Hepatocyte (in vitro differentiated cells): Measurements from ENCODE around the gene TAF1D. TPM values are rescaled to one million over a fixed set of nuclear protein-coding genes. Genes with fewer than 3 reads are reported as not detected.

Experiments used
- DNase-seq: peaks from one replicate; pipeline ENCODE4 v3.0.0-alpha.2; 2016; ENCODE audit warnings: low spot score
- H2AFZ ChIP-seq: fragments of 200-600 bp; sonication (generic); 2 replicates; pipeline ENCODE4 v1.6.0; 2016; ENCODE audit warnings: antibody characterized with exemption, mild to moderate bottlenecking
- H3K27ac ChIP-seq: fragments of 200-600 bp; sonication (generic); 2 replicates; pipeline ENCODE4 v1.5.1; 2016; ENCODE audit warnings: mild to moderate bottlenecking
- H3K27me3 ChIP-seq: fragments of 200-600 bp; sonication (generic); 2 replicates; pipeline ENCODE4 v1.6.1; 2016
- H3K36me3 ChIP-seq: fragments of 200-600 bp; sonication (generic); replicated peaks from 2 replicates; pipeline ENCODE4 v1.5.1; 2016; ENCODE audit warnings: low read depth; ENCODE audit not compliant: insufficient read depth
- H3K4me1 ChIP-seq: fragments of 200-600 bp; sonication (generic); 2 replicates; pipeline ENCODE4 v1.5.1; 2016; ENCODE audit warnings: mild to moderate bottlenecking, moderate library complexity; ENCODE audit not compliant: insufficient read depth
- H3K4me2 ChIP-seq: fragments of 200-600 bp; sonication (generic); 2 replicates; pipeline ENCODE4 v1.6.0; 2016
- H3K4me3 ChIP-seq: fragments of 200-600 bp; sonication (generic); 2 replicates; pipeline ENCODE4 v1.5.1; 2016; ENCODE audit warnings: mild to moderate bottlenecking
- H3K79me2 ChIP-seq: fragments of 200-600 bp; sonication (generic); 2 replicates; pipeline ENCODE4 v1.6.0; 2017; ENCODE audit warnings: mild to moderate bottlenecking
- H3K9me2 ChIP-seq: fragments of 200-600 bp; sonication (generic); replicated peaks from 2 replicates; pipeline ENCODE4 v1.6.0; 2017; ENCODE audit warnings: mild to moderate bottlenecking; ENCODE audit not compliant: insufficient read depth
- H3K9me3 ChIP-seq: fragments of 200-600 bp; sonication (generic); 2 replicates; pipeline ENCODE4 v1.5.1; 2016; ENCODE audit warnings: low read depth, mild to moderate bottlenecking
- H4K20me1 ChIP-seq: fragments of 200-600 bp; sonication (generic); 2 replicates; pipeline ENCODE4 v1.6.0; 2016; ENCODE audit warnings: mild to moderate bottlenecking; ENCODE audit not compliant: insufficient read depth, poor library complexity, severe bottlenecking
- CTCF ChIP-seq: fragments of 200-600 bp; sonication (generic); IDR thresholded peaks from 2 replicates; pipeline ENCODE4 v1.5.1; 2016; ENCODE audit warnings: antibody characterized with exemption, mild to moderate bottlenecking; ENCODE audit not compliant: poor library complexity
- EZH2 ChIP-seq: fragments of 200-600 bp; sonication (generic); IDR thresholded peaks from 2 replicates; pipeline ENCODE4 v1.6.1; 2016; ENCODE audit warnings: antibody characterized with exemption, mild to moderate bottlenecking, borderline replicate concordance
- EZH2phosphoT487 ChIP-seq: fragments of 200-600 bp; sonication (generic); IDR thresholded peaks from one replicate; pipeline ENCODE4 v1.6.1; 2018; ENCODE audit warnings: antibody characterized with exemption, mild to moderate bottlenecking, low read depth, moderate library complexity; ENCODE audit not compliant: unreplicated experiment, severe bottlenecking
- WGBS: methylation state at CpG from one replicate; pipeline ENCODE4 v1.1.6; 2016; ENCODE audit warnings: low lambda C conversion rate; ENCODE audit errors: missing lambda C conversion rate; 5-methylcytosine and 5-hydroxymethylcytosine counted together
- polyA plus RNA-seq: library from polyadenylated mRNA; unstranded; fragments of >200 nt; fragmentation: Nextera tagmentation; extraction: Ambion mirVana; gene quantifications from 2 replicates; pipeline ENCODE4 v1.2.1, GENCODE V29; 2016
- total RNA-seq: library from RNA; depleted of rRNA; stranded (reverse); fragments of >200 nt; gene quantifications from 2 replicates; pipeline ENCODE4 v1.2.3, GENCODE V29; 2014

TAF1D gene
- total and polyA plus RNA-seq, 2 experiments from 2014 or later = 42.1 to 240 TPM

GRCh38 chr11:93738647-93739081 is 2.6 kb downstream of the TAF1D start:
- Histone ChIP-seq H3K4me1 (peaks cover 36% of the 10 kb centered on the region), H3K36me3 (peaks cover 23% of the 10 kb centered on the region), H3K27ac (peak overlapping the region; percentile 97), H4K20me1 (peaks cover 57% of the 10 kb centered on the region), H2AFZ (no peak overlapping the region), H3K79me2 (peaks cover 78% of the 10 kb centered on the region), H3K4me3 (peak overlapping the region; percentile 45), H3K4me2 (peak overlapping the region; percentile 75), H3K27me3 (no peaks in the 10 kb centered on the region), H3K9me3 (no peaks in the 10 kb centered on the region), H3K9me2 (no peaks in the 10 kb centered on the region)
- no peak for DNase-seq
- TF ChIP-seq EZH2phosphoT487 = no peak
- no peak for TF ChIP-seq EZH2
- TF ChIP-seq CTCF = no peak
- WGBS = 40% methylated on average over 6 of the region's 6 CpGs

- H3K27ac ChIP-seq = peak overlapping the region; percentile 97
- H3K4me1 ChIP-seq = peaks cover 36% of the 10 kb centered on the region
- DNase-seq = no peak
- TF ChIP-seq EZH2 (no peak), EZH2phosphoT487 (no peak), CTCF (no peak)
- 61% methylated on average over 6 of the region's 6 CpGs for WGBS
- H3K4me2 ChIP-seq = peak overlapping the region; percentile 75
- peaks cover 74% of the 10 kb centered on the region for H3K79me2 ChIP-seq
- peak overlapping the region; percentile 45 for H3K4me3 ChIP-seq
- H3K36me3 ChIP-seq = peaks cover 23% of the 10 kb centered on the region
- H3K9me2 ChIP-seq = no peaks in the 10 kb centered on the region
- H3K9me3 ChIP-seq = no peaks in the 10 kb centered on the region
- H3K27me3 ChIP-seq = no peaks in the 10 kb centered on the region
- no peak overlapping the region for H2AFZ ChIP-seq
- H4K20me1 ChIP-seq = peaks cover 63% of the 10 kb centered on the region
These were observed 3.2 kb downstream of the TAF1D start for GRCh38 chr11:93737904-93738612.

DNA sequence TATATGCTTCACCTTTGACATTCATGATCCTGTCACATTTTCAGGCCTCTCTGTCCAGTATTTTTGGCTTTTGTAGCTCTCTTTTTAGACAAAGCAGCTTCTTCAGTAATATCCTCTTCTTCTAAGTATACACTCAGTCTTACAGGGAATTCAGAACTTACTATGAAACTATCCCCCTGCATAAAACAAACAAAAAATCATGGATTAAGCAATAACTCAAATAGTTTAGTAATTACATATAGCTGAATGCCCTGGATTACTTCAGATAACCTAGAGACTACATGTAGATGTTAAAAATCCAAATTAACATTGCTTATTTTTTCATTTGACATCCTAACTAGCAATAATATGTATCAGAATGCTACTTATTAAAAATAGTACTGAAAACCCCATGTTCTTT is 5.2 kb downstream of the TAF1D start:
- DNase-seq = no peak
- Histone ChIP-seq H3K27me3 (no peaks in the 10 kb centered on the region), H3K9me2 (no peaks in the 10 kb centered on the region), H3K4me2 (peak overlapping the region; percentile 14), H3K9me3 (no peaks in the 10 kb centered on the region), H3K27ac (peak overlapping the region; percentile 9), H4K20me1 (peaks cover 67% of the 10 kb centered on the region), H3K4me1 (peaks cover 31% of the 10 kb centered on the region), H3K4me3 (no peak overlapping the region), H3K79me2 (peaks cover 65% of the 10 kb centered on the region), H3K36me3 (peaks cover 29% of the 10 kb centered on the region), H2AFZ (no peak overlapping the region)
- TF ChIP-seq CTCF = no peak
- TF ChIP-seq EZH2 = no peak
- no peak for TF ChIP-seq EZH2phosphoT487
